GM12875 (cell line): ENCODE results near the gene OR1I1.

Experiments
- H3K4me3 ChIP-seq: one replicate; pipeline ENCODE4 v1.5.1; 2011; ENCODE audit warnings: low read depth, low read length, control low read depth
- CTCF ChIP-seq: IDR thresholded peaks from 2 replicates; pipeline ENCODE4 v1.5.1; 2011; ENCODE audit warnings: low read depth, mild to moderate bottlenecking, control low read depth, inconsistent platforms, low read length, moderate library complexity, borderline replicate concordance; ENCODE audit not compliant: insufficient read depth

The OR1I1 gene

GRCh38 chr19:15099017-15099582, 17.1 kb downstream of the OR1I1 start:
- H3K4me3 ChIP-seq = no peak overlapping the region
- TF ChIP-seq CTCF = no peak

- H3K4me3 ChIP-seq = no peak overlapping the region
- peak; percentile 63; the same call in 1 of the 2 replicates for TF ChIP-seq CTCF
Measured at GRCh38 chr19:15101479-15102082, 19.6 kb downstream of the OR1I1 start.

- no peak for TF ChIP-seq CTCF
- H3K4me3 ChIP-seq = no peak overlapping the region
Measured at GRCh38 chr19:15104003-15104402, 22.0 kb downstream of the OR1I1 start.

- no peak overlapping the region for H3K4me3 ChIP-seq
- no peak for TF ChIP-seq CTCF
Measured at GRCh38 chr19:15104411-15104810, 22.4 kb downstream of the OR1I1 start.

- no peak for TF ChIP-seq CTCF
Measured at GRCh38 chr19:15105044-15105443, 23.0 kb downstream of the OR1I1 start.

GRCh38 chr19:15107061-15108010, 25.3 kb downstream of the OR1I1 start, which contains the start of gene SYDE1:
Gene SYDE1 (plus strand): TSS chr19:15107401. CDS start chr19:15107434, 33 bp downstream.
- H3K4me3 ChIP-seq = no peak within 1 kb of the TSS
- no peak for TF ChIP-seq CTCF

More at GRCh38 chr19:15105044-15105443, 23.0 kb downstream of the OR1I1 start:
- no peak overlapping the region for H3K4me3 ChIP-seq
